Esophagus squamous epithelium (tissue), 4 donors: ENCODE results near the gene C4BPB.

Source experiments
- CTCF ChIP-seq, 6 experiments: fragments of 450-650 bp in 4 of 6; fragments of 200-600 bp in 2 of 6; sonication (generic) in 2 of 6; IDR thresholded peaks; one replicate each; pipeline ENCODE4 v1.5.1; 2016 to 2019; ENCODE audit warnings: antibody characterized with exemption in 6 of 6, mild to moderate bottlenecking in 4 of 6, moderate library complexity in 4 of 6
- POLR2A ChIP-seq, 4 donors: fragments of 450-650 bp; IDR thresholded peaks; one replicate each; pipeline ENCODE4 v1.6.1; 2017; ENCODE audit warnings: antibody characterized with exemption in 4 of 4, mild to moderate bottlenecking in 4 of 4, moderate library complexity in 3 of 4

- TF ChIP-seq CTCF (IDR thresholded peaks at IDR 0.05) (no peak), POLR2A (IDR thresholded peaks at IDR 0.05) (no peak)
These were observed 35.7 kb downstream of the C4BPB start for GRCh38 chr1:207124389-207124788.
